ENCODE measurements around the gene NOC4L. TPM values are rescaled to one million over a fixed set of nuclear protein-coding genes. Genes with fewer than 3 reads are reported as not detected.

Gene NOC4L
- total RNA-seq, 1 donor from 2014 or later = 25.0 TPM

DNA sequence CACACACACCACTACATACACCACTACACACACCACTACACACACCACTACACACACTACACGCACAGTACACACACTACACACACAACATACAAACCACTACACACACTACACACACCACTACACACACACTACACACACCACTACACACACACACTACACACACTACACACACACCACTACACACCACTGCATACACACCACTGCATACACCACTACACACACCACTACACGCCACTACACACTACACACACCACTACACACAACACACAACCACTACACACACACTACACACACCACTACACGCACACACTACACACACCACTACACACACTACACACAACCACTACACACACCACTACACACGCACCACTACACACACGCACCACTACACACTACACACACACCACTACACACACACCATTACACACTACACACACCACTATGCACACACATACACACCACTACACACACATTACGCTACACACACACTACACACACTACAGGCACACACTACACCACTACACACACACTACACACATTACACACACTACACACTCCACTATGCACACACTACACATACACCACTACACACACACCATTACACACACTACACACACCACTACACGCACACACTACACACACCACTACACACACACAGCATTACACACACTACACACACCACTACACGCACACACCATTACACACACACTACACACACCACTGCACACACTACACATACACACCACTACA is 12.5 kb downstream of the NOC4L start:
- no peak for DNase-seq (ENCODE audit: low spot score)

GRCh38 chr12:132157733-132158409 is 13.6 kb downstream of the NOC4L start:
- no peak for DNase-seq (ENCODE audit: low spot score)

- DNase-seq (ENCODE audit: low spot score) = no peak
Observed at GRCh38 chr12:132158677-132159554, 14.7 kb downstream of the NOC4L start.

DNA sequence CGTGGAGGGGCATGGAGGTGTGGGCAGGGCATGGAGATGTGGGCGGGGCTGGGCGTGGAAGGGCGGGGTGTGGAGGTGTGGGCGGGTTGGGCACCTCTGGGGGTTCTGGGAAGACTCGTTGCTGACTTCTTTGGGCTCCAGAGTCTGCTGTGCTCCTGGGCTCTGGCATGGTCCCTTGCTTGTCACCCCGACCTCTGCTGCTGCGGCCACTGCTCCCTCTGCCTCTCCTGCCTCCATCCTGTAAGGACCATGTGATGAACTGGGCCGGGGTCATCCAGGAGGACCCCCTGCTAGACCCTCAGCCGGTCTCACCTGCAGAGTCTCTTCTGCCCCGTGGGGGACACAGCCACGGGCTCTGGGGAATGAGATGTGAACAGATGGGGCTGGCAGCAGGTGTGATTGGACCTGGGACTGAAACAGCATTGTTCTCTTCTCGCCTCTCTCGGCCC is 15.3 kb downstream of the NOC4L start:
- no peak for DNase-seq (ENCODE audit: low spot score)

DNA sequence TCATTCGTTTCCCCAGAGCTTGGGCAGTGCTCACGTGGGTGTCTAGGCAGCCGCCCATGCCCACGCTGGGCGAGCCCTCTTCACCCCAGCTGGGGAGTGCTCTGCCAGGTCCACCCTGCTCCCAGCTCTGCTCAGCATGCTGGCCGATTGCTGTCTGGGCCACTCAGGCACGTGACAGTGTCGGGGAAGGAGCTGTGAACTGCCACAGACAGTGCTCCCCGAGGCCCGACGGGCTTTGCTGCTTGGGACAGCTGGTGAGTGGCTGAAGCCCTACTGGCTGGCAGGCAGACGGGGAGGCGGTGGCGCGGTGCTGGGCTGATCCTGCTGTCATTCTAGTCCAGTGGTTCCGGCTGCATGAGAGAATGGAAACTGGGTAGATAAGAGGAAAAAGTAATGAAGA is 15.8 kb downstream of the NOC4L start:
- no peak for DNase-seq (ENCODE audit: low spot score)

- no peak for DNase-seq (ENCODE audit: low spot score)
Observed at GRCh38 chr12:132160601-132161035, 16.4 kb downstream of the NOC4L start.

GRCh38 chr12:132161036-132161781 is 17.0 kb downstream of the NOC4L start:
- no peak for DNase-seq (ENCODE audit: low spot score)

DNA sequence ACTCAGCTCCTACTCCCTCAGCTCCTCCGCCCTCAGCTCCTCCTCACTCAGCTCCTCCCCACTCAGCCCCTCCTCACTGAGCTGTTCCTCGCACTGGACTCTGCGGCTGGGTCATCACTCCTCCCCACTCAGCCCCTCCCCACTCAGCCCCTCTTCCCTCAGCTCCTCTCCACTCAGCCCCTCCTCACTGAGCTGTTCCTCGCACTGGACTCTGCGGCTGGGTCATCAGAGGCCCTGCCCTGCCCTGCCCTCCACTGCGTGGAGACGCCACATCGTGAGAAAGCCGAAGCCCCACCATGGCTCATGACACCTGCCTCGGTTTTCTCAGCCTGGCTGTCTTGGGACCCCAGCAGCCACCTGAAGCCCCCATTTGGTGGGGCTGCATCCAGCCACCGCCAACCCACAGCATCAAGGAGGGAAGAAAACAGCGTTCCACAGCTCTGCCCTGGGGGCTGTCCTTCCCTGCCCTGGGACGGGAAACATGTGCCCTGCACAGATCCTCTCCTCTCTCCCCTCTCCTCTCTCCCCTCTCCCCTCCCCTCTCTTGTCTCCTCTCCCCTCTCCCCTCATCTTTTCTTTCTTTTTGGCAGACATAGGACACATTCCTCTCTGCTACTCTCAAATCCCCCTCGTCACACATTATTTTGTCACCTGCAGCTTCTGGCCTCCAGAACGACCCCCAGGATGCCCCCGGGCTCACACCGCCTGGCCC is 17.7 kb downstream of the NOC4L start:
- DNase-seq (ENCODE audit: low spot score) = no peak

- DNase-seq (ENCODE audit: low spot score) = no peak
Observed at GRCh38 chr12:132162508-132163031, 18.3 kb downstream of the NOC4L start.

- DNase-seq (ENCODE audit: low spot score) = no peak
Observed at GRCh38 chr12:132163041-132163910, 19.0 kb downstream of the NOC4L start.

- DNase-seq (ENCODE audit: low spot score) = no peak
Observed at GRCh38 chr12:132163911-132164288, 19.6 kb downstream of the NOC4L start.

DNA sequence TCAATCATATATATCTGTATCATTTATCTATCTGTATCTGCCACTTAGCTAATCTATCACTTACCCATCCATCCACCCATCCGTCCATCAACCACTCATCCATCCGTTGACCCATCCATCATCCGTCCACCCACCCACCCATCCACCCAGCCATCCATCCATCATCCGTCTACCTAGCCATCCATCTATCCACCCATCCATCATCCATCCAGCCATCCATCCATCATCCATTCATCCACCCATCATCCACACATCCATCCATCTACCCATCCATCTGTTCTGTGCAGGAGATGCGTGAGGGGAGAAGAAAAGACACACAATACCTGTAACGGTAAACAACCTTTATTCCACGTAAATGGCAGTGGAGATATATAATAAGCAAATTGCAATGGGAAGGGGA is 20.2 kb downstream of the NOC4L start:
- DNase-seq (ENCODE audit: low spot score) = no peak

DNA sequence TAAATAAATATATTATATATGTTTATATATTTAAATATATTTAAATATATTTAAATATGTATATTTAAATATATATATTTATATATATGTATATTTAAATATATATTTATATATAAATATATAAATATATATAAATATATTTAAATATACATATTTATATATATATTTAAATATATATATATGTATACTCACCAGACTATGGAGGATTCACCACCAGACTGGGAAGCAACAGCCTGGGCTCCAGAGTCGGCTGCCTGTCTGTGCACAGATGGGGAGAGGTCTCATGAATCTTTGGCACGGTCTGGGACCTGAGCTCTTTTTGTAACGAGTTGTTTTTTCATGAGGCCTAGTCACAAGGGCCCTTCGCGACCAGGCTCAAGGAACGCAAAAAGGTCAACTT is 21.3 kb downstream of the NOC4L start:
- no peak for DNase-seq (ENCODE audit: low spot score)

DNA sequence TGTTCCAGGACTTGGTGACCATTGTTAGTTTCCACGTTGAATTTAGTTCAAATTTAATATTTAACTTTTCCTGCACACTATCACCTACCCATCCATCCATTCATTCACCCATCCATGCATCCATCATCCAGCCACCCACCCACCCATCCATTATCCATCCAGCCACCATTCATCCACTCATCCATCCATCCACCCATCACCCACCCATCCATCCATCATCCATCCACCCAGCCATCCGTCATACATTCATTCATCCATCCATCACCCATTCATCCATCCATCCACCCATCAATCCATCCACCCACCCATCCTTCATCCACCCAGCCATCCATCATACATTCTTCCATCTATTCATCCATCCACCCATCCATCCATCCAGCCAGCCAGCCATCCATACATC is 21.8 kb downstream of the NOC4L start:
- DNase-seq (ENCODE audit: low spot score) = no peak

DNA sequence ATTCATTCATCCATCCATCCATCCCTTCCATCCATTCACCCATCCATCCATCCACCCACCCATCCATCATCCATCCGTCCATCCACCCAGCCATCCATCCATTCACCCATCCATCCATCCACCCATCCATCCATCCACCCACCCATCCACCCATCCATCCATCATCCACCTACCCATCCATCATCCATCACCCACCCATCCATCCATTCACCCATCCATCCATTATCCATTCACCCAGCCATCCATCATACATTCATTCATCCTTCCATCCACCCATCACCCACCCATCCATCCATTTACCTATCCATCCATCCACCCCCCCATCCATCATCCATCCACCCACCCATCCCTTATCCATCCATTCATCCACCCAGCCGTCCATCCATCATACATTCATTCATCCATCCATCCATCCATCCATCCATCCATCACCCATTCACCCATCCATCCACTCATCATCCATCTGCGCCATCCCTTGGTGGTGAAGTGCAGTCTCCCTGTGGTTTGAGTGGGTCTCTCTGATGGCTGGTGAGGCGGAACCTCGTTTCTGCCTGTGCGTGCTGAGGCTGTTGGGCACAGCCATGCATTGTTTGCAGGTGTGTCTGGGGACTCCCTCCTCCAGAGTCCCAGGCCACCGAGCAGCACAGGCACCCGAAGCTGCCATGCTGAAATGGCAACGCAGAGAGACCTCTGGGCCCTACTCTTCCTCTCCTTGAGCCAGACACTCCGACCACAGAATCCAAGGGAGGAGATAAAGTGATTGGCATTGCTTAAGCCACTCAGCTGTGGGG is 22.7 kb downstream of the NOC4L start:
- DNase-seq (ENCODE audit: low spot score) = no peak

DNA sequence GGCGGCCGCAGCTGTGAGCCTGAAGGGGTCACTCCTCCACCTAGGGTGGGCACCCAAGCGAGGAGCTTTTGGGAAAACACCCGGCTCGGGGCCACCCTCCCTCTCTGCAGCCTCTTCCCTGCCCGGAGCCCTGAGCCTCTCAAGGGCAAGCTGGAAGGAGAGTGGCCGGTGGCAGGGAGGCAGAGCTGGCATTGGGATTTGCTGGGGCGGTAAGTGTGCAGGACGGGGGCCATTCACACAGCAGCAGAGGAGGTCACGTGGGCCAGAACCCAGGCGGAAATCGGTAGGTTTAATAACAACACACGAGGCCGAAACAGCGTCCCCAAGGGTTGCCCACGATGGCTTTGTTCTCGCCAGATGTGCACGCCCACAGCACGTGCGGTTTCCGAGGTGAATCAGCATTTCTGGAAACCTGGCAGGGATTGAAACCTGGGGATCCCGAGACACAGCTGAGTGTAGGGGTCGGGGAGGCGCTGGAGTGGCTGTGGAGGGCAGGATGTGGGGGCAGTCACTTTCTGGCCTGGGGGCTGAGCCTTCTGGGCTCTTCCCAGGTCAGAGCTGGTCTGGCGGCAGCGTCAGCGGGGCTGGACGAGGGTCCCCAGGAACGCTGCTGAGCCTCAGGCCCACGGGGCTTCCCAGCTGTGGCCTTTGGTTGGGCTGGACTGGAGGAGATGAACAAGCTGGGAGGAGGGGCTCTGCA is 23.5 kb downstream of the NOC4L start:
- DNase-seq (ENCODE audit: low spot score) = no peak

GRCh38 chr12:132168311-132169031 is 24.2 kb downstream of the NOC4L start:
- no peak for DNase-seq (ENCODE audit: low spot score)

GRCh38 chr12:132169376-132169775 is 25.1 kb downstream of the NOC4L start:
- DNase-seq (ENCODE audit: low spot score) = no peak
